NCI-H1092 (cell line): ENCODE measurements around the gene UQCR11.

ENCODE experiments used
- DNase-seq: peaks from one replicate; lab custom pipeline; 2025; lab: John Stamatoyannopoulos, UW

The UQCR11 gene

GRCh38 chr19:1634938-1635243, 29.6 kb upstream of the UQCR11 start:
- no peak for DNase-seq

- no peak for DNase-seq
Observed at GRCh38 chr19:1634242-1634937, 29.1 kb upstream of the UQCR11 start.

- no peak for DNase-seq
Observed at GRCh38 chr19:1633269-1633826, 28.1 kb upstream of the UQCR11 start.

GRCh38 chr19:1632462-1633268, 27.4 kb upstream of the UQCR11 start:
- no peak for DNase-seq

DNA sequence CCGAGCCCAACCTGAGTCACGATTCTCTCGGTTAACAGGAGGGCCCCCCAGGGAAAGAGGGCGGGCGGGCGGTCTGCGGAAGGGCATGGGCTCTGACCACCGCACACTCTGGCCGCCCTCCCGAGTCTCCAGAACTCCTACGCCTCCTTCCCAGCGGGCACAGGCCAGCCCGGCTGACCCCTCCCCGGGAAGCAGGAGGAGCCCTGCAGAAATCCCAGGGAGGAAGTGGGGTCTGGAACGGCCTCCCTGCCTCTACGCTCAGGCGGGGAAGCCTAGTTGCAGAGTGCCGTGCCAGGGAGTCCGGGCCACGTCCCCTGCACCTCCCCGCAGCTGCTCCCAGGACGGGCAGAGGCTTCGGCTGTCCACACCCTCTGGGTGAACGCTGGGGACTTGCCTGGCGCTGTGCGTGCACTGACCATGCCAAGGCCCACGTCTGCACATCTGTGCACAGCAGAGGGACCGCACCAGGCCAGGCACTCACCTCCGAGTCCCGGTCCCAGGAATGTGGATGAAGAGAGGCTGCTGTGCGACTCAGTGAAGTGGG, 26.4 kb upstream of the UQCR11 start:
- DNase-seq, result no peak

GRCh38 chr19:1630811-1631210, 25.5 kb upstream of the UQCR11 start:
- no peak for DNase-seq

DNA sequence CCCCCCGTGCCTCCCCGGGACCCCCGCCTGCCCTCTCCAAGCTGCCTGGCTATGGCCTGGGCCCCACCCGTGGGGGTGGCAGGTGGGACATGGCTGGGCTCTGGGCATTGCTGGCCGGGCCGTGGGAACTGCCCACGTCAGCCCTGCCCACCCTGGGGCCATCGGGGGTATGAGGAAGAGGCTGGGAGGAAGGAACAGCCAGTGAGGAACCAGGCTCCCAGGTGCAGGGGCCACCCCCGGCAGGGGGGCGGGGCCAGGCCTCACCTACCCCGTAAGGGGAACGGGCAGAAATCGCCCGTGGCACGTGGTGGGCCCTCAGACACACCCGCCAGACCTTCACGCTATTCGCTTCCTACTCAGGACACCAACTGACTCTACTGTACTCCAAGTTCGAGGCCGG, 24.8 kb upstream of the UQCR11 start:
- no peak for DNase-seq

GRCh38 chr19:1629256-1629808, 24.1 kb upstream of the UQCR11 start:
- no peak for DNase-seq

DNA sequence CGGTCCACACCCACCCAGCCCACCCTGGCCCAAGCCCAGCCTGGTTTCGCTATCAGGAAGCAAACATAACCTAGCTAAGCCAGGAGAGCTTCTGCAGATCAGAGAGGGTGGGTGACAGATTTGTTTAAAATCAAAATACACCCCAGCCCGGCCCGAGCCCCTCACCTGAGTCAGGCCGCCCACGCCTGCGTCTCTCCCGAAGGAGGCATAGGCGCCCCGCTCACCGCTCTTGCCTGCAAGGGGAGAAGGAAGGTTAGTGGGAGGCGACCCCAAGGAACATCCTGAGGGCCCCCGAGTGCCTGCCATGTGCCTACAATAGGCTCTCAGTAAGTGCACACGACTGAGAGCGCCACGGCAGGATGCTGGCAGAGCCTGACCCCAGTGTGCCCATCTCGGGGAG, 21.9 kb upstream of the UQCR11 start:
- DNase-seq, result no peak

- DNase-seq, result no peak
Observed at GRCh38 chr19:1626417-1627010, 21.3 kb upstream of the UQCR11 start.

DNA sequence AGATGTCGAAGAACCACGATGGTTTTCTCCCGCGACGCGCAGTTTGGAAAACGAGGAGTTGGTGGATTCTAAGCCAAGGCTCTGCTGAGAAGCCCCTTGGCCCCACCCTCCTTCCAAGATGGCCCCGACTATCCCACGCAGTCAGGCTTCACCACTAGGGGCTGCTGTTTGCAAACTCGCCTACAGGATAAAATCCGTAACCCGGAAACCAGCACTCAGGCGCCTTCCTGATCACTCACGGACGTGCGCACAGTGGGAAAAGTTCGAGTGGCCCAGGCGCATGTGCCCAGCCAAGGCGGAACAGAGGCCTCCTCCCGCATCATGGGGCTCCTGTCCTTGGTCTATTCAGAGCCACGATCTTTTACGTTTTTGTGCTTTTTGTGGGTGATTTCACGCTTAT, 19.2 kb upstream of the UQCR11 start:
- no peak for DNase-seq

GRCh38 chr19:1622541-1622940, 17.3 kb upstream of the UQCR11 start:
- no peak for DNase-seq

- no peak for DNase-seq
Observed at GRCh38 chr19:1622007-1622406, 16.7 kb upstream of the UQCR11 start.

DNA sequence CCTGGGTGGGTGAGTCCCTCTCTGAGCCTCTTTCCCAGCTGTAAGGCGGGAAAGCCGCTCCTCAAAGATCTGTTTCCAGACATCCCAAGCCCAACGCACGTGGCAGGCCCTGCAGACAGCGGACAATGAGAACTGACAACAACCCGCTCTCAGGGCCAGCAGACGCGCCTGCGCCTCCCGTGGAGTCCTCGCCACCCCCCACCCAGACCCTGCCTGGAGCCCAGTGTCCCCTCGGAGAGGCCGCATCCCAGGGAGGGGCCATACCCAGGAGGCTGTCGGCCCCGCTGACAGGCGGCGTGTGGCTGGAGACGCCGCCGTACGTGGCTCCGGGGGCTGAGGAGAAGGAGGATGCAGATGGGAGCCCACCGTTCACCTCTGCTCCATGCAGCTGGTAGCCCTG, 16.3 kb upstream of the UQCR11 start:
- DNase-seq, result no peak

- DNase-seq, result no peak
Observed at GRCh38 chr19:1621021-1621420, 15.8 kb upstream of the UQCR11 start.

DNA sequence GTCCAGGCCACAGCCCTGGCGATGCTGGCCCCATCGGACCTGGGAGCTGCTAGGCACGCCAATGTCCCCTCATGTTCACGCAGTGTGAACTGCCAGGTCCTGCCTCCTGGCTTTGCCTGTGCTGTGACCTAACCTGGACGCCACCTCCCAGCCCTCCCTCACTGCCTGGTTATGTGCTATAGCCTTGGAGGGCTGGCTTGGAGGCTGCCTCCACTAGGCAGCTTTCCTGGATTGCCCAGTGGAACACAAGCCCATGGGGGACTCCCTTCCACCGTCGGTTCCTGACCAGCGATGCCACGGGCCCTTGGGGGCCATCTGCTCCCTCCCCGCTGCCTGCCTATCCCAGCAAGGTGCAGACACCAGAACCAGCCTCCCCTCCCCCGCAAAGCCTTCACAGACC, 15.2 kb upstream of the UQCR11 start:
- no peak for DNase-seq

DNA sequence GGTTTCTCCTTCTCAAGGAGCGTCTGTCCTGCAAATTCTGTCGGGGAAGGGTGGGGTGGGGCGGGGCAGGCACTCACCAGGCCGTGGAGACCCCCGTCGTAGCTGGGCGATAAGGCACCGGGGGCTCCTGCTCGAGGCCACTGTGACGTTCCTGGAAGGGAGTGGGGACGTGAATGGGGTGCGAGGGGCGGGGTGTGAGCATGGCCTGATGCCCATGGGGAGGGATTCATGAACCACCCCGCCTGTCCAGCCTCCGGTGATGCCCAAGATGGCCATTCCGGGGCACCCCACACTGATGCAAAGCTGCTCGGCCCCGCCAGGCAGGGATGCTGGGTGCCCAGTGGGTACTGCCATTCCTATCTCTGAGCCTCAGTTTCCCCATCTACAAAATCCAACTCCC, 14.4 kb upstream of the UQCR11 start:
- no peak for DNase-seq

DNA sequence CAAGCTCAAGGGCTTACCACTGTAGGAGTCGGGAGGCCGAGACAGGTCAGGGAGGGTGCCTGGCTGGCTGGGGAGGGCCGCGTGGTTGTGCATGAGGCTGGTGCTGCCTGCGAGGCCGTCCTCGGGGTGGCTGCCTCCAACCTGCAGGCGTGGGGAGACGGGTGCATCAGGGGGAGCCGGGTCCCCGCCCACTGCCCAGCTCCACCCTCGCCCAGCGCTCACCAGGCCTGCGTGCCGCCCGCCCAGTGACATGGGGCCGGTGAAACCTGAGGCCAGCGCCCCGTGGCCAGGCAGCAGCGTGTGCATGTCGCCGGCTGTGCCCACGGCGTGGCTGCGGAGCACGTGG, 13.8 kb upstream of the UQCR11 start:
- DNase-seq, result no peak

DNA sequence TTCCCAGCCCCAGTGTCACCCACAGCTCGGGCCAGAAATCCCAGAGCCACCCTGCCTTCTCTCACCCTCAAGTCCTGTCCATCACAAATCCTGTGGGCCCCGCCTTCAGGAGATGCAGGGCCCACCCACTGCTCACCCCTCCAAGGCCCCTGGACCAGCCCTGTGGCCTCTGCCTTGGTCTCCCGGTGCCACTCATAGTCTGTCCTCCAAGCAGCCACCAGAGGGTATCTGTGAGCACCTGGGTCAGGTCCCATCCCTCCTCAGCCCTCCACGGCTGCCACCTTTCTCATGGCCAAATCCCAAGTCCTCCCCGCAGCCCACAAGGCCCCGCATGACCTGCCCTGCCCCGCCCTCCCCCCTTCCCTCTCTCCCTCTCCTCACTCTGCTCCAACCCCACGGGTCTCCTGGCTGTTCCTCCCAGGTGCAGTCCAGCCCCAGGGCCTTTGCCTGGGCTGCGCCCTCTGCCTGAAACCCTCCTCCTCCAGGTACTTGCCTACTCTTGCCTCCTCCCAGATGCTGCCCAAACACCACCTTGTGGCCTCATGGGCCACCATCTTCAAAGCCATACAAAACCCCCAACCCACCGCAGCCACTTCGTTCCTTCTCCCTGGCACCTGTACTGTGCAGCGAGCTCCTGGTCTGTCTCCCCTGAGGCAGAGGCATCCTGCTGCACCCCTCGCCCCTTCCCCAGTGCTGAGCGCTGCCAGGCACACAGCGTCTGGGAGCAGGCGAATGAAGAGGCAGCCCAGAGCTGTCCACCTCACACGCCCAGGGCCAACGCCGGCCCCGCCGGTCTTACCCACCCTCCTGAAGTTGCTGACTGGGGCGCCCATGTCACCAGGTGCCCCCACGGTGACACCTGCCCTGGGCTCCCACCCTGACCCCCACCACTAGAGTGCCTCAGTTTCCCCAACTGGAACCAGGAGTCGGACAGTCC, 13.2 kb upstream of the UQCR11 start:
- no peak for DNase-seq

DNA sequence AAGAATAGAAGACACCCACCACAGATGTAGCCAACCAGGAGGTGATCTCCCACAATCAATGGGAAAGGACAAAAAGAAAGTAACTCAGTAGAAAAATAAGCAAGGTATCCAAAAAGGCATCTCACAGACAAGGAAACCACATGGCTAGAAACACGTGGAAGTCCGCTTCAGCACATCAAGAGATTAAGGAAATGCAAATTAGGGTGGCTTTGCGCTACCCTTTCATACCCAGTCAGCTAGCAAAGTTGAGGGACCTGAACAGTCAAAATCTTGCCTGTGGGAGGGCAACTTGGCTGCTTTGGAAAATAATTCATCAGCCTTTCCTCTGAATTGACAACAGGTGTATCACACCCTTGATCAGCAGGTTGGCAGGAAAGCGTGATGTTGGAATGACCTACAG, 11.6 kb upstream of the UQCR11 start:
- DNase-seq, result no peak

- DNase-seq, result no peak
Observed at GRCh38 chr19:1616396-1616795, 11.1 kb upstream of the UQCR11 start.
